ENCODE measurements around the gene ELOF1.
A peak's percentile ranks its signal among the peaks of the same experiment; 100 is the strongest.

The ELOF1 gene

DNA sequence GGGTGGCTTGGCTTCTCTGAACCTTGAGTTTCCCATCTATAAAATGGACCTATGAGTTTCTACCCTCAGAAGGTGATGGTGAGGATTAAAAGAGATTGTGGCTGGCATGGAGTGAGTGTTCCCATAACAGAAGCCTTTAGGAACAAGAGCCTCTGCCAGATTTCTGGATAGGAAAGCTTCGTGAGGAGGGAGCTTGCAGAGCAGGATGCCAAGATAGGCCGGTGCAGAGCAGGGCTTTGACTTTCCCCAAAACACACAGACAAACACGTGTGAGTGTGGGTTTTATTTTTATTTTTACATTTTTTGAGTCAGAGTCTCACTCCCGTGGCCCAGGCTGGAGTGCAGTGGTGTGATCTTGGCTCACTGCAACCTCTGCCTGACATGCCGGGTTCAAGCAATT, 24.1 kb downstream of the ELOF1 start:
- peak; percentile 4 to 32 for DNase-seq

DNA sequence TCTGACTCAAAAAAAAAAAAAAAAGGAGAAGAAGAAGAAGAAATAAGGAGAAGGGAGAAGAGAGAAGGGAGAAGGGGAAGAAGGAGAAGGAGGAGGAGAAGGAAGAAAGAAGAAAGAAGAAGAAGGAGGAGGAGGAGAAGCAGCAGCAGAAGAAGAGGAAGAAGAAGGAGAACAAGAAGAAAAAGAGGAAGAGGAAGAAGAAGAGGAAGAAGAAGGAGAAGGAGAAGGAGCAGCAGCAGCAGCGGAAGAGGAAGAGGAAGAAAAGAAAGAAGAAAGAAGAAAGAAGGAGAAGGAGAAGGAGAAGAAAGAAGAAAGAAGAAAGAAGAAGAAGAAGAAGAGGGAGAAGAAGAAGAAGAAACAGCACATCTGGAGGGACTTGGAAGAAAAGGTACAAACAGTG, 24.5 kb downstream of the ELOF1 start:
- DNase-seq: peak in 1 of 2 donors; percentile 22

DNA sequence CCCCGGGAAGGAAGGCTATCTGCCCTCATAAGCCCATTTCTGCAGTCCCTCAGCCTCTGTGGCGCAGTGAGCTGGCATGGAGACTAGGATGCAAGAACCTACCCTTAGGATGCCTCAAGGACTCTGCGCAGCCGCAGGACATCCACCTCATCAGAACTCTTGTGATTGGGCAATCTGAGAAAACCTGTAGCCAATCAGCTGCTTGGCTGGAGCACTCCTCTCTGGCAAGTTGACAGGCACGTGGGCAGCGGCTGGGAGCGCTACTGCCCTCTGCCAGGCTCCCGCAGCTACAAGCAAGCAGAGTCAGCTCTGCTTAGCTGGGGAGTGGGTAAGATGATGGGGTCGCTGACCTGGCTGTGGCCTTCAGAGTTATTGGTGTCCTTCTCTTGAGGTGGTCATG, 28.6 kb downstream of the ELOF1 start:
- DNase-seq: peak; percentile 74 to 80

DNA sequence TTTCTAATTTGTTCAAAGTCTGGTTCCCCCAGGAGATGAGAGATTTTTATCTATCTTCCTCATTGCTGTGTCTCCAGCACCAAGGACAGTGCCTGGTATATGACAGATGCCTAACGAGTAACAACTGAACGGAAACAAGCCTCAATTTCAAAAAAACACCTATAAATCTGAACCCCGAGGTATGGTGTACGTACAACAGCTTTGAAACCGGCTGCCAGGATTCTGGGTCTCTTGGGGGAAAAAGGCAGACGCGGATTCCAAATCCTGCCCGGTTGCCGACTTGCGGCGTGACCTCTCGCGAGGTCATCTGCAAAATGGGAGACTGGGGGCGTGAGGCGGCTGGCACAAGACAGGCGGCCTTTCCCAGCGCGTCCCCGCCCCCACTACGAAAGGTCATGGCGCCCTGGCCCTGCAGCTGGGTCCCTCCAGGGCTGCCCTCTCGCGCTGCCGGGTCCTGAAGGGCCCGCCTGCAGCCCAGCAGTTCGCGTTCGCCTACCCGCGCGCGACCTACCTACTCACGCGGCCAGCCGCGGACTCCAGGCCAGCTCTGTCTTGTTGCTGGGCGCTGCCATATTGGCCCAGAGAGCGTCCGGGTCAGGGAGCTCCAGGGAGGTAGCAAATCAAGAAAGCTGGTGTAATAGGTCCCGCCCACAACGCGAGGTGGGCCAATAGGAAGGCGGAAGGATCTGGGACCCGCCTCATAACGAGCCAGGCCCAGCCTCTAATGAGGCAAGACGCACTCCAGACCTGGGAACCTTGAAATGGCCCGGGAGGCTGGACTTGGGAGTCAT, 30.3 kb downstream of the ELOF1 start, which contains the start of gene ECSIT:
TSS of gene ECSIT (minus strand) at position 584 of the 791 bp plus-strand sequence. CDS start 9,964 bp downstream, outside the sequence.
- DNase-seq: peak; percentile 99

DNA sequence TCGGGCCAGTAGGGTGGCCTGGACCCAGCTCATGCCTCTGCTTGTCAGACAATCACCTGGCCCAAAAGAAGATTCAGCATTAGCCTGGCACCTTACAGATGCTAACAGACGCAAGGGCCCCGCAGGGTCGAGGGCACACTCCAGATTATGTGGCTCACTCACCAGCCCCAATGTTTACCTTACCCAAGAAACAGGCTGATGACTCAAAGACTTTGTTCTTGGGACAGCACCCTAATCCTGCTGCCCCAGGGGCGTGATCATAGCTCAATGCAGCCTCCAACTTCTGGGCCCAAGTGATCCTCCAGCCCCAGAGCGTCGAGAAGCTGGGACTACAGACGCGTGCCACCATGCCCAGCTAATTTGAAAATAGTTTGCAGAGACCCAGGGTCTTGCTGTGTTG, 39.9 kb downstream of the ELOF1 start:
- no peak for DNase-seq

DNA sequence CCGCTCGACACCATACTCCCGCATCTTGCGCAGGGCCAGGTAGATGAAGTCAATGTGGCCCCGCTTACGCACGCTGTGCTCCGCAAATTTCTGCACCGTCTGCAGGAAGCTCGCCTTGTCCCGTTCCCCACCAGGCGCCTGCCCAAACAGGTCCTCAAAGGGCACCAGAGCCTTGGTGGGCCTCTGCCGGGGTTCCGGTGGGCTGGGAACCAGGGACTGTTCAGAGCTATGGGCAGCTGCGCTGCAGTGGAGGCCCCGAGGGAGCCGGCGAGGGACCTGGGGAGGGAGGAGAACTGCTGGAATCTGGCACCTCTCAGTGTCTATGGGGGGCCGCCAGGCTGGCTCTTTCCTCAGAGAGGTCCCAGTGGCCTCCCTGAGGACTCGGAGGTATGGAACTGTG, 45.1 kb downstream of the ELOF1 start:
- DNase-seq: no peak

DNA sequence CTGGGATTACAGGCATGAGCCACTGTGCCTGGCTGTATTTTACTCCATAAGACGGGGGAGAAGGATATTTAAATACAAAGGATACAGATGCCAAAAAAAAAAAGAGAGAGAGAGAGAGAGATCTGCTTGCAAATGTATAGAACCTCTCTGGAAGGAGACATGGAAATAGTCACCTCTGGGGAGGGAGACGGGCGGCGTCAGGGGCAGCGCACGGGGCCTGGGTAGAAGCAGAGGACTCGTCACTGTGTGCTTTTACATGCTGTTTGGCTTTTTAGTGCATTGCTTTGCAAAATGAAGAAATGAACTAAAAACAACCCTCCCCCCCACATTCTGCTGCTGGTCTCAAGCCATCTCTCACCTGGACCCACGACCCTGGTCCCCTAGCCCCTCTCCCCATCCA, 48.6 kb downstream of the ELOF1 start:
- no peak for DNase-seq

DNA sequence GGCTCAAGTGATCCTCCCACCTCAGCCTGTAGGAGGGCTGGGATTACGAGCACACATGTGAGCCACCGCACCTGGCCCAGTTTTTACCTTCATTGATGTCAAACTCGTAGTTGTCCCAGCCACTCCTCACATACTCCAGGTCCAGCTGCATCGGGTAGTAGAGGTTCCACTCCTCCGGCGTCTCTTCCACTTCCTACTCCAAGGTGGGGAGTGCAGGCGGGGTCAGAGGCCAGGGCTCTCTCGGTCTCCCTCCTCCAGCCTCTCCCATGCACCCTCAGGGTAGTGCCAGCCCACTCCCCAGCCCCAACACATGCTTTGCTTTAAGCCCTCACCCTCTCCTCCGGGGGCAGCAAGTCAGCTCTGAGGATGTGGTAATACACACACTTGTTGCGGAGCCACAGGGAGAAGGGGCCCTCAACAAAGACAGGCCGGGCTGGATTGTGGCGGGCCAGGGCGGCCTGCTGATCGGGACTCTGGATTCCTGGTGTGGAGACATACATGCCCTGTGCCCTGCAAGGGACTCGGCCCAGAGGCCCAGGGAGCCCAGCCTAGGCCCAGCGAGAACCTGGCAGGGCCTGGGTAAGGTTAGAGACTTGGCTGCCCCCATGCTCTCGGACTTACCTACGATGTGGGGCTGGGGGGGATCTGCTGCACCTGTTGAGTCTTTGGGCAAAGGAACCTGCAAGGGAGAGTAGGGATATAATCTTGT, 51.5 kb downstream of the ELOF1 start:
- DNase-seq: no peak

DNA sequence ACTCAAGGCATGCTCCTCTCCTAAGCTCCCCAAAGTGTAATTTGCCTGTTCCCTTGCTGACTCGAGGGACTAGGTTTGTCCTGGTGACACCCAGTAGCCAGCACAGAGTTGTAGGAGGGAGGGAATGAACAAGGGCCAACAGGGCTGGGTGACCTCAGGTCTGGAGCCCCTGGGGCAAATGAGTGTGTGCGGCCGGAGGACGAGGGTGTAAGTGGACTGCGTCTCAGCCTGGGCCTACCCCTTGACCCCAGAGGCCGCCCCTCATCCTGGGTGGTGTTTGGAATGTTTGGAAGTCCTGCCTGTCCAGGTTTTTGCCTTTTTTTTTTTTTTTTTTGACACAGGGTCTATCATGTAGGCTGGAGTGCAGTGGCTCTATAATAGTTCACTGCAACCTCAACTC, 52.1 kb downstream of the ELOF1 start:
- no peak for DNase-seq

DNA sequence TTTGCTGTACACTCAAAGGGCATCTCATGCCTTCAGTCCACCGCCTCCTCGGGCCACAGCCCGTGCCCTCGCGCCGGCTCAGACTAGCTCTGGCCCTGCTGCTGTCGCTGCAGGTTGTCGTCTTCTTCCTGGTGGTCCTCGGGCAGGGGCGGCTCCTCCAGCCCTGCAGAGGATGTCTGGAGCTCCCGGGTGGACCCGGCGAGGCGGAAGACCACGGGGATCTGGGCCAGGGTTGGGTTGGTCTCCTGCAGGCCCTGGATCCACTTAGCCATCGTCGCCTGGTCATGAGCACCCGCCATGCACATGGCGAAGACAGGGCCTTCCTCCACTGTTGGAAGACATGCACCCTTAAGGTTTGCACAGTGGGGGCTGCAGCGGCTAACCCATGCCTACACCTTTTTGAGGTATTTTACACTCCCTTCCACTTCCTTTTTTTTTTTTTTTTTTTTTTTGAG, 52.9 kb downstream of the ELOF1 start:
- DNase-seq: peak in 1 of 2 donors; percentile 10

DNA sequence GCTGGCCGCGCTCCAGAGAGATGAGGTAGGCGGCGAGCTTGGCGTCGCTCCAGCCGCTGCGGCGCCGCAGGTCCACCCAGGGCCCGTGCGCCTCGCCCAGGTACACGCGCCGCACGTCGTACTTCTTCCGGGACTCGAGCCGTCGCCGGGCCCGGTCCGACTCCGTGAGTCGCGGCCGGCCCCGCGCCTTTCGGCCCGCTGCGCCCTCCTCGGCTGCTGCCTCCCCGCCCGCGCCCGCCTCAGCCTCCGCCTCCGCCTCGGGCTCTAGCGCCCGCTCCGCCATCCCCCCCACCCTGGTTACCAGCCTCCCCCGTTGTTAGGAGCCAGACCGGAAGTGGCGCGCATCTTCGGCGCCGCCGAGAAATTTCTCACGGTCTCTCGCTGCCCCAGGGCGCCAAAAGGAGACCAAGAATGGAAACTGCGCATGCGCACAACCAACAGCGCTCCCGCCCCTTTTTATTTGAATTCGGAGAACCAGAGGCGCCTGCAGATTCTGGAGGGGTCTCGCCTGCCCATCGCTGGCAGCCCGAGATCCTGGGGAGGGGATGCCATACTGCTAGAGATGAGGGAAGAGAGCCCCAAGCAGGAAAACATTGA, 53.4 kb downstream of the ELOF1 start, which contains the start of gene ZNF653:
TSS of gene ZNF653 (minus strand) at position 336 of the 597 bp plus-strand sequence. CDS start at position 283, 53 bp downstream.
- DNase-seq: peak; percentile 95 to 97

DNA sequence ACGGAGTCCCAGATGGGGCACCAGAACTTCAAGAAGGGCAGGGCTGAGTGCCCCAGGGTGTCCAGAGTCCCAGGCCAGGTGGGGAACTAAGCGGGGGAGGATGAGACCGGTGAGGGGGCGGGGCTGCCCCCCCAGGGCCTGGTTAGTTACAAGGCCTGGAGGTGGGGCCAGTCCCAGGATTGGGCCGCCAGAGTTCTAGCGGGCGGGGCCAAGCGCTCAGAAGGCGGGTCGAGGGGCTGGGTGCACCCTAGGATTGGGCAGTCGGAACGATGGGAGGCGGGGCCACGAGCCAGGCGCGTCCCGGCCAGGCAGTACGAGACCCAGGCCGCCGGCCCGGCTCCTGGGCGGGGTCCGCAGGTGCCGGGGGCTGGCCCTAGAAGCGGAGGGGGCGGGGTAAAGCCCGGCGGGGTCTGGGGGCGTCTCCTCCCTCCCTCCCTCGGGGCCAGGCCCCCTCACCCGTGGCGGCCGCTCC, 54.0 kb downstream of the ELOF1 start:
- DNase-seq: peak; percentile 90 to 93

DNA sequence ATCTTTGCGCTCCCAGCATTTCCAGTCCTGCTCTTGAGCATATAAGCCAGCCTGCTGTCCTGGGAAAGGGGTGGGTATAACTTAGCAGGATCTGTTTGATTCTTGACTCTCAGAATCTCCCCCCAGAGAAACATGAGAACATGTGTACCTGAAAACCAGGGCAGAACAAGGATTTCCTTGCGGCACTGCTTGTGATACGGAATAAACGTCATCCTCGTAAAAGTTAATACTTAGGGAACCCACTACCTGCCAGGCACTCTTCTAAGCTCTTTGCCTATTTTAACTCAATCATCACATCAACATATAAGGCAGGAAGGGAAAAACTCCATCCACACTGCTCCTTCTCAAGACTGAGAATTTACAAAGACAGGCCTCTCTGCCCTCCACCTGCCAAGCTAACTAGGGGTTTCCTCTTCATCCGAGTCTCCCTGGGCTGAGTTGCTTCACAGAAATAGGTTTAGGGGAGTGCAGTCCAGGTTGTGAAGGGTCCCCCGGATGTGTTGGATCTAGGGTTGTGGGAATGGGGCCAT, 54.5 kb downstream of the ELOF1 start:
- no peak for DNase-seq
